ENCODE data around the gene SMCO4.
"Not testable (repeated sequence)": the region's sequence is repeated elsewhere in the genome, so short reads cannot be mapped to it uniquely, and the experiment has no call there.

Gene SMCO4

GRCh38 chr11:93559681-93560080 lies 16.5 kb upstream of the SMCO4 start:
- DNase-seq, result no peak

DNA sequence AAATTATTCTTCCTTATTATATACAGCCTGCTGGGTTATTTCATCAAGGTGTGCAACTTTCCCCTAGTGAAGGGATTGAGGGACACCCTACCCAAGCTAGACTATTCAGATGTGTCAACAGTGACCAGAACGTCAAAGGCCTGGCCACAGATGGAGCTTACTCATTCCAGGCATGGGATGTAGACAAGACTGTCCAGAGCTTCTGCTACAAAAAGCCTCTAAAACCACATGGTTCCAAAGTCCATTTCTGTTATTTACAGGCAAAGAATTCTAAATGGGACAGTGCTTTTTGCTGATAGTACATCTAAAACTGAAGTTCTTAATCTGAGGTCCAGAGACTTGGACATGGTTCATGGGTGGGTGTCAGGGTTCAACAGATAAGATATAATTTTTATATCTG lies 9.7 kb upstream of the SMCO4 start:
- DNase-seq, result no peak

DNA sequence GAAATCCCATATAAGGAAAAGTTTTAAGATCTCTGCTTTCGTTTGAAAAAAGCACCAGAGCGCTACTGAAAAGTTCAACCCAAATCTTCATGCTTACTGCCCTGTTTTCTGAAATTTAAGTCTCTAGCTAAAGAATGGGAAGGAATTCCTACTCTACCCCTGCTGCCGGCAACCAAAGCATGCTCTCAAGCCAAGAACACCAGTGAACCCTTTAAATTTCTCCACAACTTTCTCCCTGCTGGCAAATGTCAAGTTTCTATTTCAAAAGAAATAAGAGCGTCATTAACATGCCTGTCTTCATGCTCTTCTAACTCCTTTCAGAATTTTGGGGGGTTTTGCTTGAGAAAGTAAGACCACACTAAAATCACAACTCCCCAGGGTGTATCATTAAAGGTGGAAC lies 6.8 kb upstream of the SMCO4 start:
- DNase-seq, result no peak

GRCh38 chr11:93548679-93549319 lies 5.6 kb upstream of the SMCO4 start:
- DNase-seq, result no peak

- no peak for DNase-seq
Observed at GRCh38 chr11:93547773-93548172, 4.6 kb upstream of the SMCO4 start.

GRCh38 chr11:93547028-93547427 lies 3.8 kb upstream of the SMCO4 start:
- DNase-seq, result no peak

DNA sequence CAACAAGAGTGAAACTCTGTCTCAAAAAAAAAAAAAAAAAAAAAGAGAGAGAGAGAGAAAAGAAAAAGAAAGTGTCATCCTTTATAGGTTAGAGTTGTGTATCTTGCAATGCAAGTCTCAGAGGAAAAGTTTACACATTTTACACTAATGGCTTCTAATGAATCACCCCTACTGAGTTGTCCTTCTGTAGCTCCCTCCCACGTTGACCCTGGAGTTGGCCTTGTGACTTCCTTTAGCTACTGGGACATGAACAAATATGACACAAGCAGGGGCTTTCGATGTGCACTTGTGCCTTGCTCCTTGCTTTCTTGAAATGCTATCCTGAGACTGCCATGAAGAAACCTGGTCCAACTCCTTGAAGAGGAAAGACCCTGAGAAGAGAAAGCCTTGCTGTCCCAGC lies 2.4 kb upstream of the SMCO4 start:
- DNase-seq, result no peak

GRCh38 chr11:93542811-93543229 lies 371 bp downstream of the SMCO4 start:
- DNase-seq, result no peak

- no peak for DNase-seq
Observed at GRCh38 chr11:93541884-93542810, 1.0 kb downstream of the SMCO4 start.

GRCh38 chr11:93540896-93541553 lies 2.2 kb downstream of the SMCO4 start:
- no peak for DNase-seq

- no peak for DNase-seq
Observed at GRCh38 chr11:93540337-93540736, 2.9 kb downstream of the SMCO4 start.

DNA sequence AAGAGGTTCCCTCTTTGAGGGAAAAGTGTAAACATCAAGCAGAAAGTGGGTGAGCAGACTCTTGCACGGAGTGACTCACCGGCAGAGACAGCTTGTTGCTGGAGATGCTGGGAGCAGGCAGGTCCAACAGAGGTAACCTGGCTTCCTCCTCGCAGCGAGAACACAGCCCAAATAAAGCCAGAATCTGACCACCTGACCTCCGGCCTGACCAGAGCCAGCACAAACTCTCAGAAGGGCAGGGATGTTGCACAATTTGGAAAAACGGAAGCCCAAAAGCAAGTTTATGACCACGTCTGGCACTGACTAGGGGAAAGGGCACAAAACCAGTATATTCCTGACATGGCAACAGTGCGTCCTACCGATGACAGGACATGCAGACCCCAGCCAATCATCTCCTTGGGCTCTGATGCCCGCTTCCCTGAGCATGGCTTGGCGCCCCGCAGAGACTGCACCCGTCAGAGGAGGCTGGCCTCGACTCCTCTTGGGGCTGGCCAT lies 5.4 kb downstream of the SMCO4 start:
- DNase-seq, result no peak

- DNase-seq, result no peak
Observed at GRCh38 chr11:93537049-93537448, 6.1 kb downstream of the SMCO4 start.

GRCh38 chr11:93536101-93536861 lies 6.9 kb downstream of the SMCO4 start:
- DNase-seq, result no peak

GRCh38 chr11:93535578-93535977 lies 7.6 kb downstream of the SMCO4 start:
- DNase-seq, result not testable (repeated sequence)

GRCh38 chr11:93532806-93533205 lies 10.4 kb downstream of the SMCO4 start:
- no peak for DNase-seq

- no peak for DNase-seq
Observed at GRCh38 chr11:93532281-93532789, 10.9 kb downstream of the SMCO4 start.

GRCh38 chr11:93530468-93530826 lies 12.7 kb downstream of the SMCO4 start:
- DNase-seq, result no peak

GRCh38 chr11:93529707-93530467 lies 13.3 kb downstream of the SMCO4 start:
- no peak for DNase-seq

DNA sequence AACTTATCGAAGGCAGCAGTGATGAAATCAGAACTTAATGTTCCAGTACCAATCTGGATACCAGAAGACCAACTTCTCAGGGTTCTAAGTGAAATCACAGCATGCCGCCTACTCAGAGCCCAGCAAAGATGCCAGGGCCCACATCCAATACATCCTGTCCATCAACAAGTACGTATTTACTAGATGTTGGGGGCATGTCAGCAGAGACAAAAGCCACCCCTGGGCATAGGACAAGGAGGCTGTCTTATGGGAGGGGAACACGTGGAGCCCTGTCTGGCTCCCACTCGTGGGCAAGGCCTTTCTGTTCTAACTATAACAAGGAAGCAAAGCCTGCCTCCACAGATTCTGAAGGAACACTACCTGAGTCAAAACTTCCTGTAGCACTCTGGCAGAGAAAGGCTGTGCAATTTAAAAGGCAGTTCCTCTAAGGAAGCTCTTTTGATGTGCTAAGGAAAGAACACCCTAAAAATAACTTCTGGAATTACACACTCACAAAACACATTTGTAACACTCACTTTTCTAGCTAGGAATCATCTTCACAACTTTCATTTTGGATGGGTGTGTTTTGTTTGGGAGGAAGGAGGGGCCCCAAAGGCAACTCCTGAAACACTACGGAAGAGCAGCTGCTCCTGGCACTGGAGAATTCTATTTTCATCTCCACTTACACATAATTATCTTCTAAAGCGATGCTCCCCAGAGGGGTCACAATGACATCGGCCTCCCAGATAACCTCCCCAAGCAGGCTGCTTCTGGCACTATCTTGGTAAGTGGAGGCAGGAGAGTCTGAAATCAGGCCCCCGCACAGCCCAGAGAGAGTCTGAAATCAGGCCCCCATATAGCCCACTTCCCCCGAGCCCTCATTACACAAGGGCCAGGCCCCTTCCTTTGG lies 14.2 kb downstream of the SMCO4 start:
- no peak for DNase-seq

DNA sequence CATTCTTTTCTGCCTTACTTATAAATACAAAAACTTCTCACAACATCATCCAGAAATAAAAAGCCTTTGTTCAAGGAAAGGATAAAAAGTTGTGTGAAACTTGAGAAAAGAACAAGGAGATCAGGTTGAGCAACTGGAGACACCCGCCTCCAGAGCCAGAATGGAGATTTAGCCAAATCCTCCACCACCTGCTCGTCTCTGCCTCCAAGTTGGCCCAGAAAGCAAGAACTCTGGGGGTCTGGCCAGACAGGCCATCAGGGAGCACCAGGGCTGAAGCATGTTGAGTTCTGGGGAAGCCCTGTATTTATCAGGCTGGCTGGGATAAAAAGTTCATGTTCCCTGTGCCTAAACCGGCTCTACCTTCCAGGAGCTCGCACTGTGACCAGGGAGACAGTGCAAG lies 14.9 kb downstream of the SMCO4 start:
- DNase-seq, result no peak

All from NCI-H1694 treated with DMSO at 0.1 percent for 48 hours (cell line).